Measurements from ENCODE around the gene CCER1. TPM values are rescaled to one million over a fixed set of nuclear protein-coding genes. Genes with fewer than 3 reads are reported as not detected.

CCER1 gene
- total RNA-seq, 1 donor from 2014 or later = not detected

DNA sequence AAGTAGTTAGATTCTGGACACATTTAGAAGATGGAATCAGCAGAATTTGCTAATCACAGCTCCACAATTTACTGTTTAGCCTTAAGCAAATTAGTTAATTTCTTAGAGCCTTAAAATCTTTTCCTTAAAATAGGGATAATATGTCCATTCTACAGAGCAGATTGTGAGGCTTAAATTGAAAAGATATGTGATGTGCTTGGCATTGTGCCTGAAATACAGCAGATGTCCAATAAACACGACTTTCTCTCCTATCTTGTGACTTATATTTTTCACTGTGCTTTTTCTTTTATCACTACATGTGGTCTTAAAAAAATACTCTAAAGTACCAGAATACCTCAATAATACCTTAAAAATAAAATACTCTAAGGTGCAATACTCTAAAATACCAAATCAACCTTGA, 30.6 kb downstream of the CCER1 start:
- Mint-ChIP-seq H3K4me3 (no peak overlapping the region), H3K4me1 (no peaks in the 10 kb centered on the region), H3K27ac (no peak overlapping the region), H3K9me3 (peaks cover 6% of the 10 kb centered on the region), H3K27me3 (ENCODE audit: insufficient read depth, low read depth) (no peaks in the 10 kb centered on the region), H3K36me3 (peaks cover 2% of the 10 kb centered on the region)
- H3K27ac ChIP-seq = no peak overlapping the region
- H3K4me3 ChIP-seq = no peak overlapping the region
- no peak overlapping the region for H3K4me2 ChIP-seq
- H3K9ac ChIP-seq = no peak overlapping the region
- H3F3A ChIP-seq (ENCODE audit: low read depth) = no peaks in the 10 kb centered on the region
- H2AFZ ChIP-seq (replicated peaks) = no peak overlapping the region
- H3K79me2 ChIP-seq (ENCODE audit: low read depth) = no peaks in the 10 kb centered on the region
- no peaks in the 10 kb centered on the region for H3K9me3 ChIP-seq (ENCODE audit: low read depth)
- no peak for TF ChIP-seq EZH2 (IDR thresholded peaks at IDR 0.05)
- TF ChIP-seq, protein P1, sequence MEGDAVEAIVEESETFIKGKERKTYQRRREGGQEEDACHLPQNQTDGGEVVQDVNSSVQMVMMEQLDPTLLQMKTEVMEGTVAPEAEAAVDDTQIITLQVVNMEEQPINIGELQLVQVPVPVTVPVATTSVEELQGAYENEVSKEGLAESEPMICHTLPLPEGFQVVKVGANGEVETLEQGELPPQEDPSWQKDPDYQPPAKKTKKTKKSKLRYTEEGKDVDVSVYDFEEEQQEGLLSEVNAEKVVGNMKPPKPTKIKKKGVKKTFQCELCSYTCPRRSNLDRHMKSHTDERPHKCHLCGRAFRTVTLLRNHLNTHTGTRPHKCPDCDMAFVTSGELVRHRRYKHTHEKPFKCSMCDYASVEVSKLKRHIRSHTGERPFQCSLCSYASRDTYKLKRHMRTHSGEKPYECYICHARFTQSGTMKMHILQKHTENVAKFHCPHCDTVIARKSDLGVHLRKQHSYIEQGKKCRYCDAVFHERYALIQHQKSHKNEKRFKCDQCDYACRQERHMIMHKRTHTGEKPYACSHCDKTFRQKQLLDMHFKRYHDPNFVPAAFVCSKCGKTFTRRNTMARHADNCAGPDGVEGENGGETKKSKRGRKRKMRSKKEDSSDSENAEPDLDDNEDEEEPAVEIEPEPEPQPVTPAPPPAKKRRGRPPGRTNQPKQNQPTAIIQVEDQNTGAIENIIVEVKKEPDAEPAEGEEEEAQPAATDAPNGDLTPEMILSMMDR (IDR thresholded peaks at IDR 0.05) = no peak
- no peak for TF ChIP-seq EZH2phosphoT487 (IDR thresholded peaks at IDR 0.05)
- H3K36me3 ChIP-seq = no peaks in the 10 kb centered on the region
- no peaks in the 10 kb centered on the region for H3K27me3 ChIP-seq
- no peak for DNase-seq (ENCODE audit: low spot score)
- H3K4me1 ChIP-seq = no peaks in the 10 kb centered on the region
- H4K20me1 ChIP-seq (ENCODE audit: low read depth) = no peaks in the 10 kb centered on the region

DNA sequence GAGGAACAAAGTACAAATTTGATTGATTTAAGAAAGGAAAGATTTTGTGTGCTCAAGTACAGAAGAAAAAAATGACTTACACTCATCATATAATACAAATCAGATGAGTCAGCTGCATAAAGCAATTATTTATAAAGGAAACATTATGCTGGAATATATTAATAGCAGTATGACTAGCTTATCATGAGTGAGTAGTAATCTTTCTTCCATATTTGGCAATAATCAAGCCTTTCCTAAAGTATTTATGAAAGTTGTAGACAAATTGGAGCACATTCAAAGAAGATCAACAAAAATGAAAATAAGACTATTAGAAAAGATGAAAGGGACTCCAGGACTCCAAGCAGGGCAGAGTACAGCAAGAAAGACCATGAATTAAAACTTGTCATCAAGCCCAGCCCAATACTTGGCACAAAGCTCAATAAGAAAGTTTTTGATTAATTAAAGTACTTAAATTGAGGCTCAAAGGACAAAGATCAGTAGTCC, 32.8 kb downstream of the CCER1 start:
- H3K27me3 Mint-ChIP-seq (ENCODE audit: insufficient read depth, low read depth) = no peaks in the 10 kb centered on the region
- H3K27me3 ChIP-seq = no peaks in the 10 kb centered on the region
- no peaks in the 10 kb centered on the region for H3K36me3 ChIP-seq
- no peak overlapping the region for H3K4me3 ChIP-seq
- H4K20me1 ChIP-seq (ENCODE audit: low read depth) = no peaks in the 10 kb centered on the region
- no peaks in the 10 kb centered on the region for H3K36me3 Mint-ChIP-seq
- H3F3A ChIP-seq (ENCODE audit: low read depth) = no peaks in the 10 kb centered on the region
- no peak for TF ChIP-seq EZH2phosphoT487 (IDR thresholded peaks at IDR 0.05)
- TF ChIP-seq, protein P1 (IDR thresholded peaks at IDR 0.05) = no peak
- TF ChIP-seq EZH2 (IDR thresholded peaks at IDR 0.05) = no peak
- H3K9me3 Mint-ChIP-seq = no peaks in the 10 kb centered on the region
- H3K4me3 Mint-ChIP-seq = no peak overlapping the region
- no peaks in the 10 kb centered on the region for H3K4me1 ChIP-seq
- H3K9ac ChIP-seq = no peak overlapping the region
- no peak for DNase-seq (ENCODE audit: low spot score)
- no peaks in the 10 kb centered on the region for H3K4me1 Mint-ChIP-seq
- no peak overlapping the region for H3K4me2 ChIP-seq
- H3K9me3 ChIP-seq (ENCODE audit: low read depth) = no peaks in the 10 kb centered on the region
- H3K27ac ChIP-seq = no peak overlapping the region
- H2AFZ ChIP-seq (replicated peaks) = no peak overlapping the region
- no peaks in the 10 kb centered on the region for H3K79me2 ChIP-seq (ENCODE audit: low read depth)
- no peak overlapping the region for H3K27ac Mint-ChIP-seq

DNA sequence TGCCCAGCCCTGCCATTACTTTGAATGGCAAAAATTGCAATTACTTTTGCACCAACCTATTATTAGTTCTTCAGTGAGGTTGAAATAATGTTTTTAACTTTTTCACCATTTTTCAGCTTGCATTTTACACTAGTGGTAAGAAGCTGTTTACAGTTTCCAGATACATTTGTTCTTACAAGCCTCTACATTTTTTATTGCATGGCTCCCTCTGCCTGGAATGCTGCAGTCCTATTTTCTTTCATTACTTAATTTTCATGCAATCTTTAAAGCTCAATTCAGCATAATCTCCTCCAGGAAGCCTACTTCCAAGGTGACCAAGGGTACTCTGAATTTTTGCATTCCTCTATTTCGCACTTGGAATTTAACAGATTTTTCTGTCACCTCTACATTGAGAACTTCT, 33.4 kb downstream of the CCER1 start:
- Mint-ChIP-seq H3K4me3 (no peak overlapping the region), H3K4me1 (no peaks in the 10 kb centered on the region), H3K9me3 (no peaks in the 10 kb centered on the region), H3K27ac (no peak overlapping the region), H3K27me3 (ENCODE audit: insufficient read depth, low read depth) (no peaks in the 10 kb centered on the region), H3K36me3 (no peaks in the 10 kb centered on the region)
- no peak for DNase-seq (ENCODE audit: low spot score)
- no peak overlapping the region for H3K9ac ChIP-seq
- H3K4me2 ChIP-seq = no peak overlapping the region
- no peak overlapping the region for H3K4me3 ChIP-seq
- H3K27ac ChIP-seq = no peak overlapping the region
- no peaks in the 10 kb centered on the region for H3K4me1 ChIP-seq
- no peaks in the 10 kb centered on the region for H3K79me2 ChIP-seq (ENCODE audit: low read depth)
- no peaks in the 10 kb centered on the region for H3F3A ChIP-seq (ENCODE audit: low read depth)
- no peaks in the 10 kb centered on the region for H3K36me3 ChIP-seq
- H3K9me3 ChIP-seq (ENCODE audit: low read depth) = no peaks in the 10 kb centered on the region
- no peaks in the 10 kb centered on the region for H4K20me1 ChIP-seq (ENCODE audit: low read depth)
- H2AFZ ChIP-seq (replicated peaks) = no peak overlapping the region
- H3K27me3 ChIP-seq = no peaks in the 10 kb centered on the region
- TF ChIP-seq, protein P1 (IDR thresholded peaks at IDR 0.05) = no peak
- TF ChIP-seq EZH2 (IDR thresholded peaks at IDR 0.05) (no peak), EZH2phosphoT487 (IDR thresholded peaks at IDR 0.05) (no peak)
